Stimulated activated naive CD8-positive, alpha-beta T cell treated with anti-CD3 and anti-CD28 coated beads, Interleukin-15, Interleukin-2, amounts not matched to agents 100 ng/mL and 50 ng/mL, for 24 hours (primary cell): ENCODE results near the gene LPP.
A peak's percentile ranks its signal among the peaks of the same experiment; 100 is the strongest.
"Not testable (repeated sequence)": the region's sequence is repeated elsewhere in the genome, so short reads cannot be mapped to it uniquely, and the experiment has no call there.

Source experiments
- H3K27ac Mint-ChIP-seq: one replicate; pipeline ENCODE4 v1.8.0; 2021; ENCODE audit warnings: mild to moderate bottlenecking, mixed read lengths
- H3K27me3 Mint-ChIP-seq: one replicate; pipeline ENCODE4 v1.8.0; 2021; ENCODE audit warnings: mixed read lengths
- H3K36me3 Mint-ChIP-seq: one replicate; pipeline ENCODE4 v1.8.0; 2021; ENCODE audit warnings: low read depth, mixed read lengths
- H3K4me1 Mint-ChIP-seq: one replicate; pipeline ENCODE4 v1.8.0; 2021; ENCODE audit warnings: low read depth, mixed read lengths
- H3K4me3 Mint-ChIP-seq: one replicate; pipeline ENCODE4 v1.8.0; 2021; ENCODE audit warnings: mild to moderate bottlenecking, mixed read lengths
- H3K9me3 Mint-ChIP-seq: one replicate; pipeline ENCODE4 v1.8.0; 2021; ENCODE audit warnings: mixed read lengths

The LPP gene

GRCh38 chr3:188126934-188127333, 27.0 kb upstream of the LPP start:
- H3K36me3 Mint-ChIP-seq = no peaks in the 10 kb centered on the region
- peaks cover 18% of the 10 kb centered on the region for H3K4me1 Mint-ChIP-seq
- no peaks in the 10 kb centered on the region for H3K9me3 Mint-ChIP-seq
- no peaks in the 10 kb centered on the region for H3K27me3 Mint-ChIP-seq
- no peak overlapping the region for H3K4me3 Mint-ChIP-seq
- H3K27ac Mint-ChIP-seq = no peak overlapping the region

- peaks cover 3% of the 10 kb centered on the region for H3K9me3 Mint-ChIP-seq
- no peaks in the 10 kb centered on the region for H3K27me3 Mint-ChIP-seq
- H3K27ac Mint-ChIP-seq = no peak overlapping the region
- peaks cover 11% of the 10 kb centered on the region for H3K4me1 Mint-ChIP-seq
- H3K4me3 Mint-ChIP-seq = no peak overlapping the region
- no peaks in the 10 kb centered on the region for H3K36me3 Mint-ChIP-seq
These were observed 25.1 kb upstream of the LPP start for GRCh38 chr3:188128905-188129304.

- H3K36me3 Mint-ChIP-seq, H3K27me3 Mint-ChIP-seq, H3K4me3 Mint-ChIP-seq, H3K27ac Mint-ChIP-seq, H3K4me1 Mint-ChIP-seq, H3K9me3 Mint-ChIP-seq: not testable (repeated sequence)
These were observed 22.9 kb upstream of the LPP start for GRCh38 chr3:188131023-188131422.

GRCh38 chr3:188133219-188133618, 20.7 kb upstream of the LPP start:
- Mint-ChIP-seq H3K27me3 (no peaks in the 10 kb centered on the region), H3K9me3 (peaks cover 6% of the 10 kb centered on the region), H3K36me3 (no peaks in the 10 kb centered on the region), H3K4me1 (peaks cover 11% of the 10 kb centered on the region), H3K27ac (no peak overlapping the region), H3K4me3 (no peak overlapping the region)

- Mint-ChIP-seq H3K27me3 (no peaks in the 10 kb centered on the region), H3K27ac (no peak overlapping the region), H3K4me1 (peaks cover 11% of the 10 kb centered on the region), H3K9me3 (peaks cover 6% of the 10 kb centered on the region), H3K36me3 (no peaks in the 10 kb centered on the region), H3K4me3 (no peak overlapping the region)
These were observed 20.3 kb upstream of the LPP start for GRCh38 chr3:188133646-188134045.

- peaks cover 6% of the 10 kb centered on the region for H3K9me3 Mint-ChIP-seq
These were observed 19.9 kb upstream of the LPP start for GRCh38 chr3:188134079-188134478.

GRCh38 chr3:188134856-188135255, 19.1 kb upstream of the LPP start:
- no peaks in the 10 kb centered on the region for H3K36me3 Mint-ChIP-seq

More at GRCh38 chr3:188134079-188134478, 19.9 kb upstream of the LPP start:
- no peaks in the 10 kb centered on the region for H3K36me3 Mint-ChIP-seq
- peak overlapping the region; percentile 1 for H3K27ac Mint-ChIP-seq
- no peak overlapping the region for H3K4me3 Mint-ChIP-seq
- no peaks in the 10 kb centered on the region for H3K27me3 Mint-ChIP-seq
- peaks cover 11% of the 10 kb centered on the region for H3K4me1 Mint-ChIP-seq

GRCh38 chr3:188135271-188135670, 18.7 kb upstream of the LPP start:
- no peaks in the 10 kb centered on the region for H3K36me3 Mint-ChIP-seq
- no peaks in the 10 kb centered on the region for H3K27me3 Mint-ChIP-seq
- peaks cover 11% of the 10 kb centered on the region for H3K4me1 Mint-ChIP-seq
- H3K27ac Mint-ChIP-seq = no peak overlapping the region
- H3K4me3 Mint-ChIP-seq = no peak overlapping the region
- peaks cover 6% of the 10 kb centered on the region for H3K9me3 Mint-ChIP-seq

More at GRCh38 chr3:188134856-188135255, 19.1 kb upstream of the LPP start:
- no peak overlapping the region for H3K4me3 Mint-ChIP-seq
- H3K27ac Mint-ChIP-seq = no peak overlapping the region
- no peaks in the 10 kb centered on the region for H3K27me3 Mint-ChIP-seq
- H3K9me3 Mint-ChIP-seq = peaks cover 6% of the 10 kb centered on the region
- H3K4me1 Mint-ChIP-seq = peaks cover 11% of the 10 kb centered on the region

- Mint-ChIP-seq H3K4me3 (no peak overlapping the region), H3K9me3 (peaks cover 6% of the 10 kb centered on the region), H3K36me3 (no peaks in the 10 kb centered on the region), H3K27me3 (no peaks in the 10 kb centered on the region), H3K4me1 (peaks cover 11% of the 10 kb centered on the region), H3K27ac (no peak overlapping the region)
These were observed 16.9 kb upstream of the LPP start for GRCh38 chr3:188137051-188137450.

GRCh38 chr3:188139466-188139865, 14.5 kb upstream of the LPP start:
- no peak overlapping the region for H3K27ac Mint-ChIP-seq
- no peaks in the 10 kb centered on the region for H3K36me3 Mint-ChIP-seq
- no peaks in the 10 kb centered on the region for H3K9me3 Mint-ChIP-seq
- no peak overlapping the region for H3K4me3 Mint-ChIP-seq
- H3K4me1 Mint-ChIP-seq = peaks cover 6% of the 10 kb centered on the region
- no peaks in the 10 kb centered on the region for H3K27me3 Mint-ChIP-seq

GRCh38 chr3:188146219-188146618, 7.7 kb upstream of the LPP start:
- H3K4me3 Mint-ChIP-seq = no peak overlapping the region
- peaks cover 12% of the 10 kb centered on the region for H3K4me1 Mint-ChIP-seq
- H3K36me3 Mint-ChIP-seq = no peaks in the 10 kb centered on the region

GRCh38 chr3:188147782-188148181, 6.2 kb upstream of the LPP start:
- Mint-ChIP-seq H3K4me1 (peaks cover 20% of the 10 kb centered on the region), H3K27me3 (peaks cover 3% of the 10 kb centered on the region), H3K9me3 (peaks cover 4% of the 10 kb centered on the region), H3K27ac (no peak overlapping the region), H3K36me3 (no peaks in the 10 kb centered on the region), H3K4me3 (no peak overlapping the region)

More at GRCh38 chr3:188146219-188146618, 7.7 kb upstream of the LPP start:
- Mint-ChIP-seq H3K27me3 (no peaks in the 10 kb centered on the region), H3K9me3 (peaks cover 4% of the 10 kb centered on the region), H3K27ac (no peak overlapping the region)

- no peaks in the 10 kb centered on the region for H3K36me3 Mint-ChIP-seq
- H3K4me1 Mint-ChIP-seq = peaks cover 25% of the 10 kb centered on the region
- H3K27ac Mint-ChIP-seq = no peak overlapping the region
- H3K27me3 Mint-ChIP-seq = peaks cover 3% of the 10 kb centered on the region
- peaks cover 4% of the 10 kb centered on the region for H3K9me3 Mint-ChIP-seq
- H3K4me3 Mint-ChIP-seq = no peak overlapping the region
These were observed 5.6 kb upstream of the LPP start for GRCh38 chr3:188148318-188148717.

- Mint-ChIP-seq H3K36me3 (no peaks in the 10 kb centered on the region), H3K4me3 (no peak overlapping the region), H3K9me3 (peaks cover 4% of the 10 kb centered on the region), H3K4me1 (peaks cover 32% of the 10 kb centered on the region), H3K27me3 (peaks cover 3% of the 10 kb centered on the region), H3K27ac (no peak overlapping the region)
These were observed 4.4 kb upstream of the LPP start for GRCh38 chr3:188149587-188149986.

GRCh38 chr3:188150982-188151381, 3.0 kb upstream of the LPP start:
- peaks cover 3% of the 10 kb centered on the region for H3K27me3 Mint-ChIP-seq
- no peak overlapping the region for H3K4me3 Mint-ChIP-seq
- H3K4me1 Mint-ChIP-seq = peaks cover 46% of the 10 kb centered on the region
- H3K27ac Mint-ChIP-seq = no peak overlapping the region
- H3K9me3 Mint-ChIP-seq = peaks cover 4% of the 10 kb centered on the region
- no peaks in the 10 kb centered on the region for H3K36me3 Mint-ChIP-seq

GRCh38 chr3:188151438-188151837, 2.5 kb upstream of the LPP start:
- Mint-ChIP-seq H3K4me1 (peaks cover 50% of the 10 kb centered on the region), H3K27me3 (peaks cover 3% of the 10 kb centered on the region), H3K36me3 (peaks cover 4% of the 10 kb centered on the region), H3K27ac (no peak overlapping the region), H3K9me3 (peaks cover 4% of the 10 kb centered on the region), H3K4me3 (no peak overlapping the region)
